Liver (tissue), 9 donors: Measurements from ENCODE around the gene IARS2. TPM values are rescaled to one million over a fixed set of nuclear protein-coding genes. Genes with fewer than 3 reads are reported as not detected.
A peak's percentile ranks its signal among the peaks of the same experiment; 100 is the strongest.

Source experiments
- DNase-seq: peaks from one replicate; pipeline ENCODE4 v3.0.0-alpha.2; 2017; ENCODE audit warnings: low spot score
- H3K27ac ChIP-seq, 2 donors: one replicate each; pipeline ENCODE4 v1.7.0; 2013; ENCODE audit warnings: inconsistent platforms in 2 of 2, low read length in 2 of 2, control low read depth in 1 of 2, low read depth in 1 of 2, mild to moderate bottlenecking in 1 of 2
- H3K27me3 ChIP-seq, 4 donors: one replicate each; pipeline versions ENCODE4 v1.6.1 to v1.7.0; 2013; ENCODE audit warnings: low read length in 3 of 4, inconsistent platforms in 1 of 4, mild to moderate bottlenecking in 1 of 4, moderate library complexity in 1 of 4; ENCODE audit not compliant: control insufficient read depth in 4 of 4, insufficient read depth in 4 of 4
- H3K36me3 ChIP-seq, 4 donors: one replicate each; pipeline versions ENCODE4 v1.6.1 to v1.7.0; 2013; ENCODE audit warnings: low read length in 3 of 4, mild to moderate bottlenecking in 3 of 4, low read depth in 1 of 4, moderate library complexity in 1 of 4; ENCODE audit not compliant: control insufficient read depth in 4 of 4, insufficient read depth in 3 of 4
- H3K4me1 ChIP-seq, 4 donors: one replicate each; pipeline versions ENCODE4 v1.6.1 to v1.7.0; 2013; ENCODE audit warnings: low read length in 3 of 4, mild to moderate bottlenecking in 3 of 4, moderate library complexity in 1 of 4; ENCODE audit not compliant: control insufficient read depth in 4 of 4, insufficient read depth in 4 of 4
- H3K4me3 ChIP-seq, 3 donors: one replicate each; pipeline versions ENCODE4 v1.6.1 to v1.7.0; 2013; ENCODE audit warnings: low read length in 3 of 3, control low read depth in 1 of 3, low read depth in 1 of 3, mild to moderate bottlenecking in 1 of 3
- H3K9ac ChIP-seq, 2 donors: one replicate each; pipeline ENCODE4 v1.7.0; 2013; ENCODE audit warnings: low read length in 2 of 2, mild to moderate bottlenecking in 2 of 2, moderate library complexity in 2 of 2, control low read depth in 1 of 2, low read depth in 1 of 2
- H3K9me3 ChIP-seq, 4 donors: one replicate each; pipeline versions ENCODE4 v1.6.1 to v1.7.0; 2013; ENCODE audit warnings: low read length in 3 of 4; ENCODE audit not compliant: control insufficient read depth in 4 of 4
- CTCF ChIP-seq: fragments of 150-350 bp; IDR thresholded peaks from 2 replicates; pipeline ENCODE4 v1.5.1; 2017; ENCODE audit warnings: improper control_type of control experiment, low read depth, low read length; ENCODE audit not compliant: missing input control
- EGR1 ChIP-seq, 2 donors: IDR thresholded peaks; 2 replicates each; pipeline ENCODE4 v1.6.1; 2016 to 2018; ENCODE audit warnings: antibody characterized with exemption in 2 of 2, low read depth in 2 of 2
- FOXA1 ChIP-seq: IDR thresholded peaks from 2 replicates; pipeline ENCODE4 v1.6.1; 2016; ENCODE audit warnings: antibody characterized with exemption
- FOXA2 ChIP-seq: IDR thresholded peaks from 2 replicates; pipeline ENCODE4 v1.6.1; 2016; ENCODE audit warnings: antibody characterized with exemption
- GABPA ChIP-seq, 2 donors: IDR thresholded peaks in 1 of 2; conservative IDR thresholded peaks in 1 of 2; 2 replicates each; pipeline ENCODE4 v1.6.1; 2016; ENCODE audit warnings: antibody characterized with exemption in 2 of 2, mild to moderate bottlenecking in 1 of 2, moderate library complexity in 1 of 2
- HNF4A ChIP-seq, 2 donors: conservative IDR thresholded peaks; 2 replicates each; pipeline ENCODE4 v1.6.1; 2016; ENCODE audit warnings: antibody characterized with exemption in 2 of 2, mild to moderate bottlenecking in 2 of 2
- HNF4G ChIP-seq: IDR thresholded peaks from 2 replicates; pipeline ENCODE4 v1.6.1; 2016; ENCODE audit warnings: antibody characterized with exemption
- JUND ChIP-seq, 2 donors: IDR thresholded peaks; 2 replicates each; pipeline ENCODE4 v1.6.1; 2016; ENCODE audit warnings: antibody characterized with exemption in 2 of 2
- NR2F2 ChIP-seq: IDR thresholded peaks from 2 replicates; pipeline ENCODE4 v1.6.1; 2016; ENCODE audit warnings: antibody characterized with exemption
- RAD21 ChIP-seq, 2 donors: IDR thresholded peaks; 2 replicates each; pipeline ENCODE4 v1.6.1; 2016; ENCODE audit warnings: antibody characterized with exemption in 2 of 2, mild to moderate bottlenecking in 2 of 2
- RXRA ChIP-seq, 2 donors: IDR thresholded peaks; 2 replicates each; pipeline ENCODE4 v1.6.1; 2017 to 2018; ENCODE audit warnings: antibody characterized with exemption in 2 of 2, mild to moderate bottlenecking in 1 of 2
- SP1 ChIP-seq: IDR thresholded peaks from 2 replicates; pipeline ENCODE4 v1.6.1; 2018; ENCODE audit warnings: antibody characterized with exemption, mild to moderate bottlenecking
- TAF1 ChIP-seq: conservative IDR thresholded peaks from 2 replicates; pipeline ENCODE4 v1.6.1; 2016; ENCODE audit warnings: antibody characterized with exemption, mild to moderate bottlenecking
- YY1 ChIP-seq: IDR thresholded peaks from 2 replicates; pipeline ENCODE4 v1.6.1; 2016; ENCODE audit warnings: antibody characterized with exemption, mild to moderate bottlenecking
- WGBS: extraction: QIAGEN DNeasy Blood & Tissue Kit; methylation state at CpG from one replicate; pipeline ENCODE4 v1.1.7; 2013; 5-methylcytosine and 5-hydroxymethylcytosine counted together
- polyA plus RNA-seq, 2 donors: library from polyadenylated mRNA; stranded (reverse) in 1 of 2; unstranded in 1 of 2; fragments of 200-250 nt in 1 of 2; fragments of >200 nt in 1 of 2; fragmentation: Nextera tagmentation in 1 of 2; extraction: Ambion mirVana in 1 of 2; gene quantifications; one replicate each; pipeline versions ENCODE4 v1.2.1 to v1.2.3, GENCODE V29; 2013 to 2015
- total RNA-seq, 2 donors: library from RNA; depleted of rRNA; stranded (reverse); fragments of >200 nt; gene quantifications; one replicate each; pipeline ENCODE4 v1.2.3, GENCODE V29; 2014
- TF ChIP-seq, protein P1 (sequence below): IDR thresholded peaks from 2 replicates; pipeline ENCODE4 v1.6.1; 2016; ENCODE audit warnings: antibody characterized with exemption
- TF ChIP-seq, protein P2 (sequence below): IDR thresholded peaks from 2 replicates; pipeline ENCODE4 v1.6.1; 2016; ENCODE audit warnings: antibody characterized with exemption, mild to moderate bottlenecking
- TF ChIP-seq, protein P3 (sequence below): IDR thresholded peaks from 2 replicates; pipeline ENCODE4 v1.6.1; 2016; ENCODE audit warnings: antibody characterized with exemption
- TF ChIP-seq, protein P4 (sequence below): IDR thresholded peaks from 2 replicates; pipeline ENCODE4 v1.6.1; 2016; ENCODE audit warnings: antibody characterized with exemption
- donor health status: healthy.
- donor health status: healthy.
- donor health status: healthy.
- donor health status: healthy.
- donor health status: healthy.

Gene IARS2
- total and polyA plus RNA-seq, 4 donors: 31.8 to 53.8 (median 44.2) TPM

- TF ChIP-seq NR2F2 (peak; percentile 47), SP1 (peak; percentile 75), TAF1 (no peak), HNF4A (conservative IDR thresholded peaks at IDR 0.05) (peak; percentile 71 to 75)
Measured at GRCh38 chr1:220046052-220046930, 47.6 kb upstream of the IARS2 start, which contains the start of gene EPRS1 (continued).

- no peaks in the 10 kb centered on the region for H3K27me3 ChIP-seq
- DNase-seq: no peak
- H3K4me3 ChIP-seq: no peak overlapping the region
- 99% methylated on average over 1 of the region's 1 CpG for WGBS
- H3K36me3 ChIP-seq: peaks cover 0 to 10% (median 6%) of the 10 kb centered on the region in 4 donors
- no peaks in the 10 kb centered on the region for H3K9me3 ChIP-seq
- H3K27ac ChIP-seq: no peak overlapping the region
- no peak for TF ChIP-seq RXRA (IDR thresholded peaks at IDR 0.05)
- no peak for TF ChIP-seq EGR1 (IDR thresholded peaks at IDR 0.05; ENCODE audit: low read depth in 2 of 2)
- TF ChIP-seq, protein P1, sequence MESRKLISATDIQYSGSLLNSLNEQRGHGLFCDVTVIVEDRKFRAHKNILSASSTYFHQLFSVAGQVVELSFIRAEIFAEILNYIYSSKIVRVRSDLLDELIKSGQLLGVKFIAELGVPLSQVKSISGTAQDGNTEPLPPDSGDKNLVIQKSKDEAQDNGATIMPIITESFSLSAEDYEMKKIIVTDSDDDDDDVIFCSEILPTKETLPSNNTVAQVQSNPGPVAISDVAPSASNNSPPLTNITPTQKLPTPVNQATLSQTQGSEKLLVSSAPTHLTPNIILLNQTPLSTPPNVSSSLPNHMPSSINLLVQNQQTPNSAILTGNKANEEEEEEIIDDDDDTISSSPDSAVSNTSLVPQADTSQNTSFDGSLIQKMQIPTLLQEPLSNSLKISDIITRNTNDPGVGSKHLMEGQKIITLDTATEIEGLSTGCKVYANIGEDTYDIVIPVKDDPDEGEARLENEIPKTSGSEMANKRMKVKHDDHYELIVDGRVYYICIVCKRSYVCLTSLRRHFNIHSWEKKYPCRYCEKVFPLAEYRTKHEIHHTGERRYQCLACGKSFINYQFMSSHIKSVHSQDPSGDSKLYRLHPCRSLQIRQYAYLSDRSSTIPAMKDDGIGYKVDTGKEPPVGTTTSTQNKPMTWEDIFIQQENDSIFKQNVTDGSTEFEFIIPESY: no peak
- TF ChIP-seq, protein P2, sequence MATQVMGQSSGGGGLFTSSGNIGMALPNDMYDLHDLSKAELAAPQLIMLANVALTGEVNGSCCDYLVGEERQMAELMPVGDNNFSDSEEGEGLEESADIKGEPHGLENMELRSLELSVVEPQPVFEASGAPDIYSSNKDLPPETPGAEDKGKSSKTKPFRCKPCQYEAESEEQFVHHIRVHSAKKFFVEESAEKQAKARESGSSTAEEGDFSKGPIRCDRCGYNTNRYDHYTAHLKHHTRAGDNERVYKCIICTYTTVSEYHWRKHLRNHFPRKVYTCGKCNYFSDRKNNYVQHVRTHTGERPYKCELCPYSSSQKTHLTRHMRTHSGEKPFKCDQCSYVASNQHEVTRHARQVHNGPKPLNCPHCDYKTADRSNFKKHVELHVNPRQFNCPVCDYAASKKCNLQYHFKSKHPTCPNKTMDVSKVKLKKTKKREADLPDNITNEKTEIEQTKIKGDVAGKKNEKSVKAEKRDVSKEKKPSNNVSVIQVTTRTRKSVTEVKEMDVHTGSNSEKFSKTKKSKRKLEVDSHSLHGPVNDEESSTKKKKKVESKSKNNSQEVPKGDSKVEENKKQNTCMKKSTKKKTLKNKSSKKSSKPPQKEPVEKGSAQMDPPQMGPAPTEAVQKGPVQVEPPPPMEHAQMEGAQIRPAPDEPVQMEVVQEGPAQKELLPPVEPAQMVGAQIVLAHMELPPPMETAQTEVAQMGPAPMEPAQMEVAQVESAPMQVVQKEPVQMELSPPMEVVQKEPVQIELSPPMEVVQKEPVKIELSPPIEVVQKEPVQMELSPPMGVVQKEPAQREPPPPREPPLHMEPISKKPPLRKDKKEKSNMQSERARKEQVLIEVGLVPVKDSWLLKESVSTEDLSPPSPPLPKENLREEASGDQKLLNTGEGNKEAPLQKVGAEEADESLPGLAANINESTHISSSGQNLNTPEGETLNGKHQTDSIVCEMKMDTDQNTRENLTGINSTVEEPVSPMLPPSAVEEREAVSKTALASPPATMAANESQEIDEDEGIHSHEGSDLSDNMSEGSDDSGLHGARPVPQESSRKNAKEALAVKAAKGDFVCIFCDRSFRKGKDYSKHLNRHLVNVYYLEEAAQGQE: no peak
- TF ChIP-seq FOXA2: no peak
- TF ChIP-seq GABPA (IDR thresholded peaks at IDR 0.05 in 1 of 2, conservative IDR thresholded peaks at IDR 0.05 in 1 of 2): no peak
- TF ChIP-seq FOXA1: no peak
- TF ChIP-seq SP1: no peak
- TF ChIP-seq YY1: no peak
- TF ChIP-seq TAF1: no peak
- no peak for TF ChIP-seq HNF4A (conservative IDR thresholded peaks at IDR 0.05)
- TF ChIP-seq NR2F2: no peak
- TF ChIP-seq, protein P3, sequence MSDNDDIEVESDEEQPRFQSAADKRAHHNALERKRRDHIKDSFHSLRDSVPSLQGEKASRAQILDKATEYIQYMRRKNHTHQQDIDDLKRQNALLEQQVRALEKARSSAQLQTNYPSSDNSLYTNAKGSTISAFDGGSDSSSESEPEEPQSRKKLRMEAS: no peak
- no peak for TF ChIP-seq CTCF
- TF ChIP-seq, protein P4, sequence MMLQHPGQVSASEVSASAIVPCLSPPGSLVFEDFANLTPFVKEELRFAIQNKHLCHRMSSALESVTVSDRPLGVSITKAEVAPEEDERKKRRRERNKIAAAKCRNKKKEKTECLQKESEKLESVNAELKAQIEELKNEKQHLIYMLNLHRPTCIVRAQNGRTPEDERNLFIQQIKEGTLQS: no peak
- TF ChIP-seq HNF4G: no peak
- TF ChIP-seq JUND (IDR thresholded peaks at IDR 0.05): no peak
- TF ChIP-seq RAD21 (IDR thresholded peaks at IDR 0.05): no peak
- H3K4me1 ChIP-seq: no peaks in the 10 kb centered on the region
- H3K9ac ChIP-seq: no peak overlapping the region
Measured at GRCh38 chr1:220056374-220056773, 37.6 kb upstream of the IARS2 start.
